ENCODE results near the gene LMX1A. TPM values are rescaled to one million over a fixed set of nuclear protein-coding genes. Genes with fewer than 3 reads are reported as not detected.

LMX1A gene
- polyA plus RNA-seq, 3 donors: not detected

- Histone ChIP-seq H2AFZ (ENCODE audit: insufficient read depth, low read depth, low read length, poor library complexity, severe bottlenecking) (no peak overlapping the region), H3K36me3 (replicated peaks in 1 of 2; ENCODE audit: control insufficient read depth in 1 of 2, insufficient read depth in 2 of 2, low read length in 2 of 2) (no peaks in the 10 kb centered on the region), H3K27ac (ENCODE audit: low read depth in 1 of 2, low read length in 2 of 2) (no peak overlapping the region), H3K4me1 (ENCODE audit: control insufficient read depth in 1 of 2, insufficient read depth in 2 of 2, low read length in 2 of 2) (no peaks in the 10 kb centered on the region), H3K9me3 (replicated peaks in 1 of 2; ENCODE audit: control insufficient read depth in 1 of 2, insufficient read depth in 1 of 2, low read length in 2 of 2) (peaks cover 0 to 5% of the 10 kb centered on the region in 2 donors), H3K9ac (ENCODE audit: insufficient read depth, low read length, poor library complexity, severe bottlenecking) (no peak overlapping the region), H3K4me2 (replicated peaks; ENCODE audit: extremely low read depth, low read length, poor library complexity, severe bottlenecking) (no peak overlapping the region), H3K4me3 (replicated peaks in 1 of 3; ENCODE audit: low read depth in 2 of 3, low read length in 3 of 3) (no peak overlapping the region), H4K20me1 (ENCODE audit: insufficient read depth, low read length) (no peaks in the 10 kb centered on the region), H3K79me2 (ENCODE audit: insufficient read depth, low read length) (no peaks in the 10 kb centered on the region), H3K27me3 (ENCODE audit: control insufficient read depth in 2 of 2, insufficient read depth in 2 of 2, low read length in 2 of 2) (no peaks in the 10 kb centered on the region)
- peaks cover 0 to 4% (median 2%) of the 10 kb centered on the region in 7 donors for H3K9me3 Mint-ChIP-seq
- H3K27ac Mint-ChIP-seq: no peak overlapping the region
- H3K4me3 Mint-ChIP-seq: no peak overlapping the region
- no peak for TF ChIP-seq CTCF (IDR thresholded peaks at IDR 0.05)
- no peaks in the 10 kb centered on the region for H3K4me1 Mint-ChIP-seq
- intact Hi-C loops (cut with micrococcal nuclease): no loop called here
- no peak for DNase-seq
- no CpG with 5 or more reads among the region's 2 CpGs for WGBS (ENCODE audit: insufficient coverage)
- no peaks in the 10 kb centered on the region for H3K36me3 Mint-ChIP-seq
- H3K27me3 Mint-ChIP-seq (ENCODE audit: low read depth in 3 of 3): peaks cover 0 to 8% (median 7%) of the 10 kb centered on the region in 3 donors
Observed at GRCh38 chr1:165172666-165173065, 183.8 kb downstream of the LMX1A start.

- Histone ChIP-seq H3K36me3 (replicated peaks in 1 of 2; ENCODE audit: control insufficient read depth in 1 of 2, insufficient read depth in 2 of 2, low read length in 2 of 2) (no peaks in the 10 kb centered on the region), H3K4me3 (replicated peaks in 1 of 3; ENCODE audit: low read depth in 2 of 3, low read length in 3 of 3) (no peak overlapping the region), H3K79me2 (ENCODE audit: insufficient read depth, low read length) (no peaks in the 10 kb centered on the region), H3K4me2 (replicated peaks; ENCODE audit: extremely low read depth, low read length, poor library complexity, severe bottlenecking) (no peak overlapping the region), H2AFZ (ENCODE audit: insufficient read depth, low read depth, low read length, poor library complexity, severe bottlenecking) (no peak overlapping the region), H3K27ac (ENCODE audit: low read depth in 1 of 2, low read length in 2 of 2) (no peak overlapping the region), H3K4me1 (ENCODE audit: control insufficient read depth in 1 of 2, insufficient read depth in 2 of 2, low read length in 2 of 2) (no peaks in the 10 kb centered on the region), H3K9ac (ENCODE audit: insufficient read depth, low read length, poor library complexity, severe bottlenecking) (no peak overlapping the region), H4K20me1 (ENCODE audit: insufficient read depth, low read length) (no peaks in the 10 kb centered on the region), H3K27me3 (ENCODE audit: control insufficient read depth in 2 of 2, insufficient read depth in 2 of 2, low read length in 2 of 2) (no peaks in the 10 kb centered on the region), H3K9me3 (replicated peaks in 1 of 2; ENCODE audit: control insufficient read depth in 1 of 2, insufficient read depth in 1 of 2, low read length in 2 of 2) (no peaks in the 10 kb centered on the region)
- no peaks in the 10 kb centered on the region for H3K4me1 Mint-ChIP-seq
- H3K27ac Mint-ChIP-seq: no peak overlapping the region
- intact Hi-C loops (cut with micrococcal nuclease): no loop called here
- H3K27me3 Mint-ChIP-seq (ENCODE audit: low read depth in 3 of 3): peaks cover 0 to 8% (median 7%) of the 10 kb centered on the region in 3 donors
- peaks cover 0 to 4% (median 2%) of the 10 kb centered on the region in 7 donors for H3K9me3 Mint-ChIP-seq
- WGBS (ENCODE audit: insufficient coverage): no CpG with 5 or more reads among the region's 3 CpGs
- no peaks in the 10 kb centered on the region for H3K36me3 Mint-ChIP-seq
- no peak overlapping the region for H3K4me3 Mint-ChIP-seq
- no peak for DNase-seq
- TF ChIP-seq CTCF (IDR thresholded peaks at IDR 0.05): no peak
Observed at GRCh38 chr1:165169729-165170128, 186.8 kb downstream of the LMX1A start.
